Mononuclear cell (primary cell): ENCODE data around the gene REXO1. TPM values are rescaled to one million over a fixed set of nuclear protein-coding genes. Genes with fewer than 3 reads are reported as not detected.
"Not testable (repeated sequence)": the region's sequence is repeated elsewhere in the genome, so short reads cannot be mapped to it uniquely, and the experiment has no call there.

Experiments used
- H3K27me3 ChIP-seq: 2 replicates; pipeline ENCODE4 v1.6.0; 2011; ENCODE audit warnings: low read length, control low read depth; ENCODE audit not compliant: insufficient read depth
- H3K4me1 ChIP-seq: 2 replicates; pipeline ENCODE4 v1.5.1; 2011; ENCODE audit warnings: mild to moderate bottlenecking, low read length, control low read depth; ENCODE audit not compliant: insufficient read depth
- H3K4me3 ChIP-seq: 2 replicates; pipeline ENCODE4 v1.5.1; 2011; ENCODE audit warnings: mild to moderate bottlenecking, low read length, moderate library complexity
- H3K9me3 ChIP-seq: 2 replicates; pipeline ENCODE4 v1.5.1; 2011; ENCODE audit warnings: low read depth, mild to moderate bottlenecking, control low read depth, low read length
- total RNA-seq: library from RNA; depleted of rRNA; stranded (reverse); fragments of >200 nt; gene quantifications from one replicate; pipeline ENCODE4 v1.2.3, GENCODE V29; 2012

REXO1 gene, protein sequence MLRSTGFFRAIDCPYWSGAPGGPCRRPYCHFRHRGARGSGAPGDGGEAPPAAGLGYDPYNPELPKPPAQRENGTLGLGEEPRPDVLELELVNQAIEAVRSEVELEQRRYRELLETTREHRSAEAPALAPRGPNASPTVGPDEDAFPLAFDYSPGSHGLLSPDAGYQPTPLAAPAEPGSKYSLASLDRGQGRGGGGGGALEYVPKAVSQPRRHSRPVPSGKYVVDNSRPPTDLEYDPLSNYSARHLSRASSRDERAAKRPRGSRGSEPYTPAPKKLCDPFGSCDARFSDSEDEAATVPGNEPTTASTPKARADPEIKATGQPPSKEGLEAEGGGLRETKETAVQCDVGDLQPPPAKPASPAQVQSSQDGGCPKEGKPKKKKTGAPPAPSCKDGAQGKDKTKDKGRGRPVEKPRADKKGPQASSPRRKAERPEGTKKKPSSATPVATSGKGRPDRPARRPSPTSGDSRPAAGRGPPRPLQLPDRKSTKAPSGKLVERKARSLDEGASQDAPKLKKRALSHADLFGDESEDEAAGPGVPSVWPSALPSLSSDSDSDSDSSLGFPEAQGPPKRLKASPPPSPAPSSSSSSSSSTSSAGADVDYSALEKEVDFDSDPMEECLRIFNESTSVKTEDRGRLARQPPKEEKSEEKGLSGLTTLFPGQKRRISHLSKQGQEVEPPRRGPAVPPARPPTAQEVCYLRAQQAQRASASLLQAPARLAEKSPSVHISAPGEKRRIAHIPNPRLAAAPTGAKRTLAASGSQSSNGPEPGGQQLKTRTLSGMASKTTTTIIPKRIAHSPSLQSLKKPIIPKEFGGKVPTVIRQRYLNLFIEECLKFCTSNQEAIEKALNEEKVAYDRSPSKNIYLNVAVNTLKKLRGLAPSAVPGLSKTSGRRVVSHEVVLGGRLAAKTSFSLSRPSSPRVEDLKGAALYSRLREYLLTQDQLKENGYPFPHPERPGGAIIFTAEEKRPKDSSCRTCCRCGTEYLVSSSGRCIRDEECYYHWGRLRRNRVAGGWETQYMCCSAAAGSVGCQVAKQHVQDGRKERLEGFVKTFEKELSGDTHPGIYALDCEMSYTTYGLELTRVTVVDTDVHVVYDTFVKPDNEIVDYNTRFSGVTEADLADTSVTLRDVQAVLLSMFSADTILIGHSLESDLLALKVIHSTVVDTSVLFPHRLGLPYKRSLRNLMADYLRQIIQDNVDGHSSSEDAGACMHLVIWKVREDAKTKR
- total RNA-seq = 66.2 TPM

DNA sequence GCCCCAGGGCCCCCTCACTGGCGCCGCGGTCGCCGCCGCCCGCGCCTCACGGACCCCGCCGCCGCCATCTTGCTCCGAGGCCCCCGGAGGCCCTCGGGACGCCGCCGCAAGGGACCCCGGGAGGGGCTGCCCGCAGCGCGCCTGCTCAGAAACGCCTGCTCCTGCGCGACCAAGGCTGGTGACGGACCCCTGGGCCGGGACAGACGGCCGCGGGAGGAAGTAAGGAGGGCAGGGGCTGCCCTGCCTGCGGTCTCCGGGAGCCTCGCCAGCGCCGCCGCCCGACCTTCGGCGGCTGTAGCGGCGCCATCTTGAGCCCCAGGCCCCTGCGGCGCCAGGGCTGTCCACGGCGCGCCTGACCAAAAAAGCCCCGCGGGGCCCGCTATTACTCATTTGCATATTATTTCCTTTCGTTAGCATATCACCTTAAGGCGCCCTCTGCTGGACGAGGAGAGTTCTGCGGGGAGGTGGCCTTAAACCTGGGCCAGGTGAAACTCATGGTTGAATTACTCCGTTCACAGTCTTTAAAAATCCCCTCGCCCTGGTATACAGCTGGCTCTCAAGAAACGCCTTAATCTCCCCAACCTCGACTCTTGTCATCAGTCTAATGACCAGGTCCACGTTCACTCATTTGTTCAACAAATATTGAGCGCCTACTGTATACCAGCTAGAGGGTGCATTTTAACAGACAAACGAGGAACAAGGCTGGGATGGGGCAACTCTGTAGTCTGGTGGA, at the start of gene REXO1:
Gene REXO1 (minus strand): TSS at position 85 of the 733 bp plus-strand sequence. CDS start 125 bp downstream, outside the sequence.
- peaks cover 76% of the 10 kb centered on the region for H3K4me1 ChIP-seq
- H3K4me3 ChIP-seq = peak within 1 kb of the TSS; percentile 85
- H3K9me3 ChIP-seq = no peaks in the 10 kb centered on the region
- H3K27me3 ChIP-seq = no peaks in the 10 kb centered on the region

DNA sequence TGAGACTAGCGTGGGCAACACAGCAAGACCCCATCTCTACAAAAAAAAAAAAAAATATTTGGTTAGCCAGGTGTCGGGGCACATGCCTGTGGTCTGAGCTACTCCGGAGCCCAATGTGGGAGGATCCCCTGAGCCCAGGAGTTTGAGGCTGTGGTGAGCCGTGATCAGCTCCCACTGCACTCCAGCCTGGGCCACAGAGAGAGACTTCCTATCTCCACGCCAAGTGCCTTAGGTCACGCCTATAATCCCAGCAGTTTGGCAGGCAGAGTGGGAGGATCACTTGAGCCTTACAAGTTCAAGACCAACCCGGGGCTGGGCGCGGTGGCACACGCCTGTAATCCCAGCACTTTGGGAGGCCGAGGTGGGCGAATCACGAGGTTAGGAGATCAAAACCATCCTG, 48.2 kb upstream of the REXO1 start:
- Histone ChIP-seq H3K9me3 (no peaks in the 10 kb centered on the region), H3K27me3 (no peaks in the 10 kb centered on the region), H3K4me1 (peaks cover 53% of the 10 kb centered on the region), H3K4me3 (no peak overlapping the region)

DNA sequence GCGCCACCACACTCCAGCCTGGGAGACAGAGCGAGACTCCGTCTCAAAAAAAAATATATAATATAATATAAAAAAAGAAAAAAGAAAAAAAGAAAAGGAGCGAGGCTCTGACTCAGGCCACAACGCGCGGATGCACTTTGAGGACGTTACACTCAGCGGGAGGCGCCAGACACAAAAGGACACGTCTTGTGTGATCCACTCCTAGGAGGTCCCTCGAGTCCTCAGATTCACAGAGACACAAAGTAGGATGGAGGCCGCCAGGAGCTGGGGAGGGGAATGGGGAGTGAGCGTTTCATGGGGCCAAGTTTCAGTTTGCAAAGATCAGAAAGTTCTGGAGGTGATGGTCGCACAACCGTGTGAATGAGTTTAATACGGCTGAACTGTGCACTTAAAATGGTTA, 45.5 kb upstream of the REXO1 start:
- no peak overlapping the region for H3K4me3 ChIP-seq
- H3K27me3 ChIP-seq = no peaks in the 10 kb centered on the region
- no peaks in the 10 kb centered on the region for H3K9me3 ChIP-seq
- peaks cover 43% of the 10 kb centered on the region for H3K4me1 ChIP-seq

DNA sequence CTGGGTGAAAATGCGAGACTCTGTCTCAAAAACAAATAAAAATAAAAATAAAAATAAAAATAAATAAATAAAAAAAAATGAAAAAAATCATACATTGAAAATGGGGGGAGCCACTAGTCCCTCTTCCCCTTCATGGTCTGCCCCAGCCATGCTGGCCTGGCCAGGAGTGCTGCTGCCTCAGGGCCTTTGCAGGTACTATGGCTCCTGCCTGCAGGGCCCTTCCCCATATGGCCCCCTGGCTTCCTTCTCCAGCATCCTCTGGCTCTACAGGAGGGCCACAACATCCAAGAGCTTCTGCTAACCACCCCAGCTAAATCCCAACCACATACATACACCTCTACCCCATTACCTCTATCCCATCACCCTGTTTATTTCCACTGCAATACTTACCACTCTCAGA, 41.6 kb upstream of the REXO1 start:
- peaks cover 14% of the 10 kb centered on the region for H3K4me1 ChIP-seq
- H3K27me3 ChIP-seq = no peaks in the 10 kb centered on the region
- no peaks in the 10 kb centered on the region for H3K9me3 ChIP-seq
- no peak overlapping the region for H3K4me3 ChIP-seq

DNA sequence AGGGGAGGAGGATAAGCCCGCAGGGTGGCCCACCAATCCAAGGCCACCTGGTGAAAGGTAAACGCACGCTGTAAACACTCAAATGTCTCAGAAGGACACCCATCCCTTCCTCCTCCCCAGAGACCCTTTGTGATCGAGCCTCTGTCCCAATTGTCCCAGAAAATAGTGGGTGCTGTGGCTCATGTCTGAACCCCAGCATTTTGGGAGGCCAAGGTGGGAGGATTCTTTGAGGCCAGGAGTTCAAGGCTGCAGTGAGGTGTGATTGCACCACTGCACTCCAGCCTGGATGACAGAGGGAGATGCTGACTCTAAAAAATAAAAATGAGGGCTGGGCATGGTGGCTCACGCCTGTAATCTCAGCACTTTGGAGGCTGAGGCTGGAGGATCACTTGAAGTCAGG, 40.1 kb upstream of the REXO1 start:
- H3K9me3 ChIP-seq = no peaks in the 10 kb centered on the region
- H3K4me3 ChIP-seq = no peak overlapping the region
- peaks cover 20% of the 10 kb centered on the region for H3K4me1 ChIP-seq
- no peaks in the 10 kb centered on the region for H3K27me3 ChIP-seq

DNA sequence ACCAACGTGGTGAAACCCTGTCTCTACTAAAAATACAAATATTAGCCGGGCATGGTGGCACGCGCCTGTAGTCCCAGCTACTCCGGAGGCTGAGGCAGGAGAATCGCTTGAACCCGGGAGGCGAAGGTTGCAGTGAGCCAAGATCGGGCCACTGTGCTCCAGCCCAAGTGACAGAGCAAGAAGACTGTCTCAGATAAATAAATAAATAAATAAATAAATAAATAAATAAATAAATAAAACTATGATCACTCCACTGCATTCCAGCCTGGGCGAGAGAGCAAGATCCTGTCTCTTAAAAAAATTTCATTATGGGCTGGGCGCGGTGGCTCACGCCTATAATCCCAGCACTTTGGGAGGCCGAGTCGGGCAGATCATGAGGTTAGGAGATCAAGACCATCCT, 38.1 kb upstream of the REXO1 start:
- peaks cover 38% of the 10 kb centered on the region for H3K4me1 ChIP-seq
- H3K4me3 ChIP-seq, H3K27me3 ChIP-seq, H3K9me3 ChIP-seq: not testable (repeated sequence)

DNA sequence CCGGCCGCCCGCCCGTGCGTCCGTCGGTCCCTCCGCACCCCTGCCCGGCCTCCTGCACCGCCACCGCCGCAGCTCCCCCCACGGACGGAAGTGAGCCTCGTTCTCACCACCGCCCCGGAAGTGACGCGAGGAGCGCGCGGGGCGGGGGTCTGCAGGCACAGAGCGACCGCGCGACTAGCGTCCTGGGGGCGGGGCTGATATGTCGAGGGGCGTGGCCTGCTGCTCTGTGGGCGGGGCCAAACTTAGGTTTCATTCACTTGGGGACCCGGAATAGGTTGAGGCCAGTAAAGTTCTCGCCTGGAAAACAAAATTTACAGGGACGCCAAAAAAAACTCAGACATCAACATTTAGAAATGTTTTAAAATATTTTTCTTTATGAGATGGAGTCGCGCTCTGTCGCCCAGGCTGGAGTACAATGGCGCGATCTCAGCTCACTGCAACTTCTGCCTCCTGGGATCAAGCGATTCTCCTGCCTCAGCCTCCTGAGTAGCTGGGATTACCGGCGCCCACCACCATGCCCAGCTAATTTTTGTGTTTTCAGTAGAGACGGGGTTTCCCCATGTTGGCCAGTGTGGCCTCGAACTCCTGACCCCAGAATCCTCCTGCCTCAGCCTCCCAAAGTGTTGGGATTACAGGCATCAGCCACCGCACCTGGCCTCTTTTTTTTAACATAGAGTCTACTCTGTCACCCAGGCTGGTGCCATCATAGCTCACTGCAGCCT, 37.3 kb upstream of the REXO1 start, which contains the start of gene ABHD17A:
Gene ABHD17A (minus strand): TSS at position 99 of the 722 bp plus-strand sequence. CDS start 3,930 bp downstream, outside the sequence.
- peaks cover 43% of the 10 kb centered on the region for H3K4me1 ChIP-seq
- H3K4me3 ChIP-seq = peak within 1 kb of the TSS; percentile 91
- H3K27me3 ChIP-seq, H3K9me3 ChIP-seq: not testable (repeated sequence)

DNA sequence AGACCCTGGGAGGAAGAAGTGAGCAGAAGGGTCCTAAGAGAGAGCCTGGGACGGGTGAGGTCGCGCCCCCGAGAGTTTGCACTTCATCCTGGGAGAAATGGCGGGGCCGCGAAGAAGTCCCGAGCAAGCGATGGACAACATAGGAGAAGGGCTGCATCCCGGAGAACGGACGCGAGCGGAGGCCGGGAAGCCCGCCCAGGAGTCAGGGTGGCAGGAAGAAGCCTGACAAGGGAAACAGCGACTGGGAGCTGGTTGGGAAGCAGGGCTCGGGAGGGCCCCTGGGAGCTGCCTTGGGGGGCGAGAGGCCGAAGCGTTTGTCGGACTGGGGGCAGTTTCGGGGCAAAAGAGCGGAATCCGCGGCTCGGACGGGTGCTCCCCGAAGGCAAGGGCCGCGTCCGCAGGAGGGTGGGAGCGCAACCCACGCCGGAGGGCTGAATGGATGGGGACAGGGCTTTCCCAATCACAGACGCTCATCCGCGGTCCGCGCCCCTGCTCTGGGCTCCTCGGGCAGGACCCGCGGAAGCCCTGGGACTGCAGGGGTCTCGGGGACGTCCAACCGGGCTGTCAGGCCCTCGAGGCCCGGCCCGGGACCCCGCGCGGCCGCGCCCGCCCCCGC, 36.5 kb upstream of the REXO1 start:
- Histone ChIP-seq H3K4me3 (peak overlapping the region; percentile 91), H3K4me1 (peaks cover 43% of the 10 kb centered on the region)

DNA sequence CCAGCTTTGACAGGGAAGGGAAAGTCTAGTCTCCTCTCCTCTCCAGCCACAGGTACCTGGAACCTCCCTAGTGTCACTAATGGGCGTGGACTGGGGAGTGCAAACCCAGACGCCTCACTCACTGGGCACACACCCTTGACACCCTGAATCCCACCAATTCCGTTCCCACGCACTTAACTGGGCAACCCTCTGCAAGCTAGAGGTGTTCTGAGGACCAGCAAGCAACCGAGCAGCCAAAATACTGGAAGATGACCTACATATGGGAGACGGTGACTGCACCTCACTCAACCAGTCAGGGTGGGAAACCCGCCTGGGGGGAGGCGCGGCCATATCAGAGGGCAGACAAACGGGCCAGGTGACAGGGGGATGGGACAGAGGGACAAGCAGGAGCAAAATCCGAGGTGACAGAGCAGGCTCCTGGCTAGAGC, 36.0 kb upstream of the REXO1 start:
- Histone ChIP-seq H3K4me3 (peak overlapping the region; percentile 91), H3K27me3 (no peaks in the 10 kb centered on the region), H3K4me1 (peaks cover 43% of the 10 kb centered on the region), H3K9me3 (no peaks in the 10 kb centered on the region)

More for the DNA sequence above, 36.5 kb upstream of the REXO1 start:
- H3K27me3 ChIP-seq = no peaks in the 10 kb centered on the region
- H3K9me3 ChIP-seq = no peaks in the 10 kb centered on the region

DNA sequence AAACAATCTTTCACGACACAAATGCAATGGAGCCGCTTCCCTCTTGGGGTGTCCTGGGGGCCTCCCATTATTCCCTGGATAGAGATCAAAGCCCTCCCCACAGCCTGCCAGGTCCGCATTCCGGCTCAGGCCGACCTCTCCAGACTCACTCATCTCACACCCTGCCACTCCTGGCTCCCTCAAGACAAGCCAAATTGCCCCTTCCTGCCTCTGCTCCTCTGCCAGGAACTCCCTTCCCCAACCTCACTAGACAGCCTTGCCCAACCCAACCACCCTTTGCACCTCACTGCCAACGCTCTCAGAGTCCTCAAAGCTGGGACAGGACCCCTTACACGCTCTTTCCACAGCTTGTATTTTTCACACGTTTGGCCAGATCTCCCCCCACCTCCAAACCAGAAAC, 35.5 kb upstream of the REXO1 start:
- H3K4me1 ChIP-seq = peaks cover 43% of the 10 kb centered on the region
- H3K4me3 ChIP-seq = peak overlapping the region; percentile 91
- no peaks in the 10 kb centered on the region for H3K27me3 ChIP-seq
- H3K9me3 ChIP-seq = no peaks in the 10 kb centered on the region

DNA sequence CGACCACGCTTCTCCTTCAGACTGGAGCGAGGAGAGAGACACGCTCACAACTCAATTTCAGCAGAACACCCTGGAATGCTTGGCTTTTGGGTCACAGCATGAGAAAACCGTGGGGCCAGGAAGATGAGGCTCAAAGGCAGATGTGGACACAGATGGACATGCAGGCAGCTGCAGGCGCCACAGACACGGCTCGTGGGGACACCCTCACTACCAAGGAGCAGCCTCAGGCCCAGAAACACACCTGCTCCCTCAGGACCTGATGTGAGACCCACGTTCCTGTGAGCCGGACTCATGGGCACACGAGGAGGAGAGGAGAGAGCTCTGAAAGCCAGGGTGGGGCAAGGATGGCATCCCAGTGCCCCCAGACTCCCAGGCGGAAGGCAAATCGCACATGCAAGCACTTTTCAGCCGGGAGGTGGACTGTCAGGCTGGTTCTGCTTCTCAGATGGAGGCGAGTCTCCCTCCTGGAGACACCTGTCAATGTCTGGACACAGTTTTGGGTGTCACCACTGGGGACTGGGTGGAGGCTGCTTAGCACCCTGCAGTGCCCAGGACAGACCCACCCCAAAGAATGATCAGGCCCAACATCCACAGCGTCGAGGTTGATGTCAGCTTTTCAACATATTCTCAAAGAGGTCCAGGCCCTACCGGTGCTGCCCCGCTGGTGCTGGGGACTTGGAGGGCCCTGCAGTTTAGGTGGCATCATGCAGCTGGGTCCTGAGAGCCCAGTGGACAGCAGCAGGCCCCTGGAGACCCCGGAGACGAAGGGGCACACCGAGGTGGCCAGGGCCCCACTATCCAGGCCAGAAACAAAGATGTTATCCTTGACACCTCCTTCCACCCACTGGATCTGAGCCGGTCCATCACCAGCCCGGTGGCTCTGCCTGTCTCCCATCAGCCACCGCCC, 34.8 kb upstream of the REXO1 start:
- peak overlapping the region; percentile 91 for H3K4me3 ChIP-seq
- H3K27me3 ChIP-seq = no peaks in the 10 kb centered on the region
- H3K4me1 ChIP-seq = peaks cover 43% of the 10 kb centered on the region
- no peaks in the 10 kb centered on the region for H3K9me3 ChIP-seq

DNA sequence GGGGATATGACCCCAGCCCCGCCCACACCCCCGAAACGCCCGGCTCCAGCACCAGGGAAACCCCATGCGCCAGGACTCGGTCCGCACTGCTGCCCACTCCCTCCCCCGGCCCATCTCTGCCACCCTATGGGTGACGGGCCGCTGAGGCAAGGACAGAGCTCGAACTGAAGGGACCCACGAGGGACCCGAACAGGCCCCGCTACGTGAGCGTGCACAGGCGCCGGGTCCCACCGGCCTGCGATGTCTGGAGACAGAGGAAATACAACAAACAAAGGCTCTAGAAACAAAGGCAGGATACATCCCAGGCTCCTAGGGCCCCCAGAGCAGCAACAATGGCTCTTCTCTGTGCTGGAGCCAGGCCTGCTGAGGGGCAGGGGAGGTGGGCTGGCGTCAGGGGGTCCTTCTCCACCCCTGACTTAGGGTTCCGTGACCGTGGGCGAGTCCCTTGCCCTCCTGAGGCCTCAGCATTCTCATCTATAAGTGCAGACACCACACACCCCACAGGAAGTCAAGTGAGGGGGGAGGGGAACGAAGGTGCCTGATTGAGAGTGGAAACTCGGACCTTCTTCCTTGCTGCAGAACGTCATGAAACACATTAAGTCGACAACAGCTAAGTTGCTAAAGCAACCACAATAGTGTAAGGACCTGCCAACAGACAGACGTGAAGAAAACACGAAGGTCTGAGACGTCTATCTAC, 34.0 kb upstream of the REXO1 start:
- H3K4me3 ChIP-seq = peak overlapping the region; percentile 91
- peaks cover 43% of the 10 kb centered on the region for H3K4me1 ChIP-seq
- no peaks in the 10 kb centered on the region for H3K9me3 ChIP-seq
- no peaks in the 10 kb centered on the region for H3K27me3 ChIP-seq
